HG02973 (cell line): ENCODE results near the gene EFCAB8.
A peak's percentile ranks its signal among the peaks of the same experiment; 100 is the strongest.

Source experiments
- ATAC-seq: cut with Tn5 transposase; IDR thresholded peaks from one replicate; pipeline ENCODE4 v1.9.1; 2021; ENCODE audit warnings: moderate library complexity; ENCODE audit not compliant: unreplicated experiment

The EFCAB8 gene

DNA sequence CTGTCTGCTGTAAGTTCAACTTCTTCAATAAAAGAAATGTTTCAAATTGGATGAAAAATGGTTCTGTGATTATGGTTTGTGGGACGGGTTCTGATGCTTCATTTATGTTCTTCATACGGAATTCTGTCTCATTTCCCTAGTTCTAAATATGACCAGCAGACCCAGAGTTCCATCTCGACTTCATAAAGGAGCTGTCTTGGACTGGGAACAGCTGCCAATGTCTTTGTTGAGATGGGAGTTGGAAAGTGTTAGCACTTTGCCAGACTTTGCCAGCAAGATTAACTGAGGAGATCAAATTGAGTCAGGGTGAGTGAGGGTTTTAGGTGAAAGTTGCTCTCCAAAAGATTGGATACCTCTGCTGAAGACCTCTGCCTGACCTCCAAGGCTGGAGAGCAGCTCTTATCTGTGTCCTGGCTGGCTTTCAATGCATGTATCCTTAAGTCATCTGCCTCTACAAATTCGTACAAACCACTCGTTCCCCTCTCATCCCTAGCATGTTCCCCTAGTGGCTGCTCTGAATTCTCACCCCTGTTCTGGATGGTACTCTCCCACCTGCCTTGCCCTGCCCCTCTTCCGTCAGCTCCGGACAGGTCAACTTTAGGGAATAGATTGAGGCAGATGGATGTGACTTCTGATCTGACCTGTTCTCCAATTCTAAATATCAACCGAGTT, at the start of gene EFCAB8:
TSS of gene EFCAB8 (plus strand) at position 223 of the 672 bp plus-strand sequence. CDS start 4,870 bp downstream, outside the sequence.
- no peak for ATAC-seq

- ATAC-seq, result no peak
These were observed 48.8 kb upstream of the EFCAB8 start for GRCh38 chr20:32809907-32810306.

DNA sequence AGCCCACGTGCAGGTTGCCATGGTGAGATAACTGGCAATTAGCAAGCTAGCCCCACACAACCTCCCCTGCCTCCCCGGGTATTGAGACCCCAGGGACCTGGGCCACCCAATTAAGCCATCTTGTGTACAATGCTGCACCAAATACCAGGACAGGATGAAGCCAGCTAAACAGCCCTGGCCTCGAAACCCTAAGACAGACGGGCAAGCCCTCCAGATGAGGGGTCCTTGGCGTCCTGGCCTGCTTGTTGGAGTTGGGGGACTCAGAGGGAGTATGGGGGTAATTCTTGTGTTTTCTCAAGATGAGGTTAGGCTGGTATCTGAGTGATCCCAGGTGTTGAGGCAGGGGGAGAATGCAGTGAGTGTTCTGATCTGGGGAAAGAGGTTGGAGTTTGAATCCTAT, 47.8 kb upstream of the EFCAB8 start:
- no peak for ATAC-seq

GRCh38 chr20:32811886-32812285, 46.8 kb upstream of the EFCAB8 start:
- no peak for ATAC-seq

DNA sequence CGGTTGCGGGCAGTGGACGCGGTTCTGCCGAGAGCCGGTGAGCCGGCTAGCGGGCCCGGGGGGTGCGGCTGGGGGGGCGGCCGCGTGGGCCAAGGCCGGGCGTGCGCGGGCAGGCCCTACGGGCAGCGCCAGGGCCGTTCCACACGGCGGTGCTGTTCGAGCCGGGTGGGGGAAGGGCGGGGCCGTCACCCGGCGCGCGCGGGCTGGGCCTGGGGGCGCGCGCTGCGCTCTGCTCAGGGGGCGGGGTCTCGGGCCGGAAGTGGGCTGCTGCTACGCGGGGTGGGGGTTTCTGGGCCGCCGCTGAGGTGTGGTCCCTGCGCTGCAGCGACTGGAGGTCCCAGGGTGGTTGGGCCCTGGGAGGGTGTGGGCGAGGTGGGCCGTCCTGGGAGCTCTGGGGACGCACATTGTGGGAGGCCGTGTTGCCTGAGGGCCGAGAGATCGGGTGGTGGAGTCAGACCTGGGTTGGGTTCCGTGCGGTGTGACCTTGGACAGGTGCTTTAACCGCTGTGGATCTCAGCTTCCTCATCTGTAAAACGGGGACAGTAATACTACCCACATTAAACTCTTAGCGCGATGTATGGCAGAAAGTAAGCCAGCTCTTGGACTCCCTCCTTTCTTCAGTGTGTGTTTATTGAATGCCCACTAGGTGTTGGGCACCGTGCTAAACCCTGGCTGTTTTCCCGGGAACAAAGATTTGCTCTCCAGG, 38.6 kb upstream of the EFCAB8 start:
- peak; percentile 47 for ATAC-seq

GRCh38 chr20:32820698-32821377, 37.9 kb upstream of the EFCAB8 start:
- no peak for ATAC-seq

DNA sequence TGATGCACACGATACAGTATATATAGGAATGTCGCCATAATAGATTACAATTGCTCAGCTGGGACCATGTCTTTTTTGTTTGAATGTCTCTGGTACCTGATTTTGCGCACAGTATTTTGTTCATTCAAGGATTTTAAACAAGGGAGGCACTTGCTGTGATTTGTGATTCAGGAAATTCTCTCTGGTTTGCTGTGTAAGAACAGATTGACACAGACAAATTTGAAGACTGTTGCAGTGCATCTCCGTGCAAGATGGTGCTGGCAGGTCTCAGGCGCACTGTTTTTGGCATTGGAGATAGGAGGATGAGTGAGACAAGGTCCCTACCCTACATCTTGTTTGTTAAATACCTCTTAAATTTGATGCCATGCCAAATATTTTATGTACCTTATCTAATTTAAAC, 36.5 kb upstream of the EFCAB8 start:
- ATAC-seq, result no peak

- ATAC-seq, result no peak
These were observed 35.6 kb upstream of the EFCAB8 start for GRCh38 chr20:32823078-32823477.

DNA sequence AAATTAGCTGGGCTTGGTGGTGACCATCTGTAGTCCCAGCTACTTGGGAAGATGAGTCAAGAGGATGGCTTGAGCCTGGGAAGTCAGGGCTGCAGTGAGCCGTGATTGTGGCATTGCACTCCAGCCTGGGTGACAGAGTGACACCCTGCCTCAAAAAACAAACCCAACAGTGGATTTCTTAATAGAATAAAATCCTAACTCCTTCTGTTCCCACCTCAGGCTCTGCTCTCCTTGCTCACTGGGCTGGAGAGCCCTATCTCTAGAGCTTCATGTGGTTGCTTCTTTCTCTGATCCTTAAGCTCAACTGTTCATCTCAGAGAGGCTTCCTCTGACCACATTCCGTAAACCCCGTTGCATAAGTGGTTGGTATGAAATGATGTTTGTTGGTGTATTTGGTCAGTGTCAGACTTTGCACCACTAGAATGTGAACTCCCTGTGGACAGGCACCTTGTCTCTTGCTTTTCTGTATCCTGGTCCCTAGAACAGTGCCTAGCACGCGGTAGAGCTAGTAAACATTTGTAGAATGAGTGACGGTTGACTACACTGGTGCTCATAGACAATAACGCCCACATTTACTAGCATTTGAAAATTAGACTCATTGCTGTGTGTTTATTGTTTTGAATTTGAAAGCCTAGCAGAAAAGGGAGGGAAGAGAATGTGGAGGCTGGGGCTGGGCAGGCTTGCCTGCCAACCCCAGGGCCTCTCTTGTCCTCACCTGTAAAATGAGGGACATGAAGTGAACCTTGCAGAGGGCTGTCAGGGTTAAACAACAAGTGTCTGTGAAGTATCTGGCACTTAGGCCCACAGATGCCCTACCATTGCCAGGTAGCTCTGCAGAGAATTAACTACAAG, 34.8 kb upstream of the EFCAB8 start:
- ATAC-seq, result no peak

GRCh38 chr20:32828029-32828680, 30.6 kb upstream of the EFCAB8 start:
- no peak for ATAC-seq

DNA sequence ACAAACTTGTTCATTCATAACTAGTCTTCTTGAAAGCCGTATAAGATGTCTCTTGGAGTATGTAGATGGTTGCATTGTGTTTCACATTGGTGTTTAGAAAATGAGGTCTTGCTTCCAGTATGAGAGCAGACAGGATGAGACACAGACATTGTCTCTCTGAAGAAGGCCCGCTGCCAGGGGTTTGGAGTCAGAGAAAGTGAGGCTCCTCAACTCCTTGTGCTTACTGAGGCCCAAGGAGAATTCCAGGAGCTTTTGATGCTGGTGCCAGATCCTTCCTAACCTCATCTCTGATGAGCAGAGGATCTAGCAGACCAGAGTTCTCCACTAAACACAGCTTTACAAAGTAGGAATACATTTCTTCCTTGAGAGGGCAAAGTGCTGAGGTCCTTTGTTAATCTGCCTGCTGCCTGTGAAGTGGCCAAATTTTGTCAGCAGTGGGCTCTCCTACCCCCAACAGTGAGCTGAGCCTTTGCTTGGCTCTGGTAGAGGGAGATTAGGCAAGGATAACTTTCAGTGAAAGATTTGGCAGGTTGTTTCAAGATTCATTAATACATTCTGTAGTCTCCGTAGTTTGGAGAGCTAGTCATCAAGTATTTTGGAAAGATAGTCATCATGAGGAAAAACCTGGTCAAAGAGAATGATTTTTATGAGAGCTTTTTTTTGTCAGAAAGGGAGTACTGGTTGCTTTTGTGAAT, 29.3 kb upstream of the EFCAB8 start:
- ATAC-seq, result no peak

DNA sequence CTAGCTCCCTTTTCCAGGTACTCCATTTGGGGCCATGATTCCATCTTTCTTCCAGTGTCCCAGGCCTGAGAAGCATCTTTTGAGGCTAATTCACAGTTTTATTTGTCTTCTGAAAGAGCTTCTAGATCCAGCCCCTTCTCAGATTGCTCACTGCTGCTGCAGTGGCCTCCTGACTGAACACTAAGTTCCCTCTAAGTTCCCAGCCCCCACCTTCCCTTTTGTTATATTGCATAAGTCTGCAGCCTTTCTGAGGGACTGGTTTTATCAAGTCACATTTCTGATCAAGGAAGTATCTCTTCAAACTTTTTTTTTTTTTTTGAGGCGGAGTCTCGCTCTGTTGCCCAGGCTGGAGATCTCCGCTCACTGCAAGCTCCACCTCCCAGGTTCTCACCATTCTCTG, 28.3 kb upstream of the EFCAB8 start:
- no peak for ATAC-seq

DNA sequence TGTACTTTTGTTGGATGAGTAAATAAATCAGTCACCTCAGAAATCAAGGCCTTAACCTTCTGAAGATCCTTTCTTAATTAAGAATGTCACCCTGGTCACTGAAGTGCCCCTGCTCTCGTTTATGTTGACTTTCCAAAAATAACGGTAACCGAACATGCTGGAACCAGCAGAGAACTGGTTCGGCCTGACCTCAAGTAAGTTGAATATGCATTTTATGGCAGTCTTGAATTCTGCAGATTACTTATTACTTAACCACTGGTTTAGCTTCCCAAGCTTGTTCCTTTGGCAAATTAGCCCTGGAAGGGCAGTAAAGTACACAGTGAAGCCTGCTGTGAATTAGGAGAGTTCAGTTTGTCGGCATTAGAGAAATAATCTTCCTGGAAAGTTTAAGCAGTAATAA, 26.7 kb upstream of the EFCAB8 start:
- ATAC-seq, result no peak

GRCh38 chr20:32832664-32833063, 26.1 kb upstream of the EFCAB8 start:
- ATAC-seq, result no peak

DNA sequence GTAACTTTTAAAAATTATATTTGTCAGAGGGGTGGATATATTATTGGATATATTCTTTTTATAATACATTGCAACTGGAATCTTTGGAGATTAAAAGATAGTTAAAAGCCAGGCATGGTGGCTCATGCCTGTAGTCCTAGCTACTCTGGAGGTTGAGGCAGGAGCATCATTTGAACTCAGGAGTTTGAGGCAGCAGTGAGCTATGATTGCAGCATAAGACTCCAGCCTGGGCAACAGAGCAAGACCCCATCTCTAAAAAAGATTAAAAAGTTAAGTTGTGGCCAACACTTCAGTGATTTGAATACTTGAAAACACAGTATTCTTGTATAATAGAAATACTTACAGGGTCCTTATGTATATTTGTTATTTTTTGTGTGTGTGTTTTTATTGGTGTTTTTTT, 23.8 kb upstream of the EFCAB8 start:
- no peak for ATAC-seq

GRCh38 chr20:32837157-32837556, 21.6 kb upstream of the EFCAB8 start:
- ATAC-seq, result no peak

GRCh38 chr20:32839227-32839981, 19.3 kb upstream of the EFCAB8 start:
- no peak for ATAC-seq

DNA sequence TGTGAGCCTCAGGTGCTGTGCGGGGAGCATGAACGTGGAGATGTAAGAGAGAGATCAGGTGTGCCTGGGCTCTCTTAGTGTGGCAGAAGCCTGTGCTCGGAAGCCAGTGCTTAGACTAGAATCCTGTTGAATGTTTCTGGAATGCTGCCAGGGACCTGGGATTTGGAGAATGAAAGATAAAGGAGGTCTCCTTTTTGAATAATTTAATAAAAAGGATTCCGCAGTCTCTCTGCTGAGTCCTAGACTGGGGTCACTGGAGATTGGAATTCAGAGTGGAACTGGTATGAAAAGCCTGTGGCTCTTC, 18.8 kb upstream of the EFCAB8 start:
- ATAC-seq, result no peak

GRCh38 chr20:32841174-32841573, 17.5 kb upstream of the EFCAB8 start:
- ATAC-seq, result no peak

- ATAC-seq, result no peak
These were observed 17.1 kb upstream of the EFCAB8 start for GRCh38 chr20:32841632-32842031.
